Measurements from ENCODE around the gene BSPRY. TPM values are rescaled to one million over a fixed set of nuclear protein-coding genes. Genes with fewer than 3 reads are reported as not detected.

The BSPRY gene
- total and polyA plus RNA-seq, 2 of the 13 experiments (the other 11 are each of a cell fraction or from before 2014, with no cell fraction given), result 0.09 to 0.26 TPM

GRCh38 chr9:113316030-113316429, 33.3 kb upstream of the BSPRY start (continued):
- TF ChIP-seq SRF (IDR thresholded peaks at IDR 0.05; ENCODE audit: low read depth, low read length), result no peak

GRCh38 chr9:113317777-113318176, 31.6 kb upstream of the BSPRY start:
- in situ Hi-C loops (cut with HindIII; ENCODE audit: extremely low pct_ligation_motif_present, low pct_unique_long_range_greater_than_20kb), result no loop called here
- Histone ChIP-seq H3K4me3 (replicated peaks in 1 of 3; ENCODE audit: insufficient read depth in 1 of 3, low read depth in 2 of 3, low read length in 3 of 3) (no peak overlapping the region), H4K20me1 (ENCODE audit: insufficient read depth, low read length) (no peaks in the 10 kb centered on the region), H3K4me2 (ENCODE audit: low read depth, low read length) (no peak overlapping the region), H3K36me3 (replicated peaks in 1 of 2; ENCODE audit: control insufficient read depth in 1 of 2, insufficient read depth in 2 of 2, low read length in 2 of 2) (no peaks in the 10 kb centered on the region), H3K27me3 (ENCODE audit: control insufficient read depth in 1 of 2, insufficient read depth in 2 of 2, low read length in 2 of 2) (no peaks in the 10 kb centered on the region), H2AFZ (ENCODE audit: low read length) (no peak overlapping the region), H3K9ac (ENCODE audit: insufficient read depth, low read depth, low read length) (no peak overlapping the region), H3K79me2 (ENCODE audit: insufficient read depth, low read length) (no peaks in the 10 kb centered on the region), H3K4me1 (ENCODE audit: insufficient read depth, low read length) (no peaks in the 10 kb centered on the region), H3K27ac (ENCODE audit: extremely low read length, insufficient read depth, low read length) (no peak overlapping the region), H3K9me3 (ENCODE audit: low read length) (no peaks in the 10 kb centered on the region)
- peak; percentile 16; the same call in 1 of the 2 replicates for TF ChIP-seq SMC3 (IDR thresholded peaks at IDR 0.05; ENCODE audit: low read length)
- TF ChIP-seq NR1H2 (CRISPR knock-in tag; IDR thresholded peaks at IDR 0.05; ENCODE audit: borderline replicate concordance, low read depth), result no peak
- DNase-seq (ENCODE audit: low spot score) (peak; percentile 9), ATAC-seq (peak; percentile 59; the same call in 2 of the 3 replicates), FAIRE-seq (no peak)
- intact Hi-C loops (cut with micrococcal nuclease; ENCODE audit: unreplicated experiment), result loop anchor here (10.0 kb wide), 1 partner anchor 1953 kb away; no protein-coding TSS in a partner anchor
- 48% methylated on average over 2 of the region's 2 CpGs for WGBS (ENCODE audit: low lambda C conversion rate)
- POLR2A ChIA-PET, result no interaction called here
- BruUV-seq (replicated peaks), result no TSS peak
- CTCF ChIA-PET (ENCODE audit: low intra/inter-chr PET ratio, low total read pairs), result no interaction called here

- 59% methylated on average over 2 of the region's 2 CpGs for WGBS (ENCODE audit: low lambda C conversion rate)
- Histone ChIP-seq H3K36me3 (replicated peaks in 1 of 2; ENCODE audit: control insufficient read depth in 1 of 2, insufficient read depth in 2 of 2, low read length in 2 of 2) (no peaks in the 10 kb centered on the region), H3K9me3 (ENCODE audit: low read length) (no peaks in the 10 kb centered on the region), H3K4me1 (ENCODE audit: insufficient read depth, low read length) (no peaks in the 10 kb centered on the region), H3K9ac (ENCODE audit: insufficient read depth, low read depth, low read length) (no peak overlapping the region), H3K27ac (ENCODE audit: extremely low read length, insufficient read depth, low read length) (no peak overlapping the region), H3K4me2 (ENCODE audit: low read depth, low read length) (no peak overlapping the region), H3K27me3 (ENCODE audit: control insufficient read depth in 1 of 2, insufficient read depth in 2 of 2, low read length in 2 of 2) (no peaks in the 10 kb centered on the region), H4K20me1 (ENCODE audit: insufficient read depth, low read length) (no peaks in the 10 kb centered on the region), H3K79me2 (ENCODE audit: insufficient read depth, low read length) (no peaks in the 10 kb centered on the region), H3K4me3 (replicated peaks in 1 of 3; ENCODE audit: insufficient read depth in 1 of 3, low read depth in 2 of 3, low read length in 3 of 3) (no peak overlapping the region), H2AFZ (ENCODE audit: low read length) (no peak overlapping the region)
- ChIA-PET CTCF (ENCODE audit: low intra/inter-chr PET ratio, low total read pairs) (no interaction called here), POLR2A (no interaction called here)
- FAIRE-seq (no peak), ATAC-seq (no peak), DNase-seq (ENCODE audit: low spot score) (no peak)
- intact Hi-C loops (cut with micrococcal nuclease; ENCODE audit: unreplicated experiment), result loop anchor here (10.0 kb wide), 1 partner anchor 1954 kb away; no protein-coding TSS in a partner anchor
- in situ Hi-C loops (cut with HindIII; ENCODE audit: extremely low pct_ligation_motif_present, low pct_unique_long_range_greater_than_20kb), result no loop called here
- no TSS peak for BruUV-seq (replicated peaks)
- TF ChIP-seq SNAPC4 (CRISPR knock-in tag; IDR thresholded peaks at IDR 0.05) (no peak), TEF (CRISPR knock-in tag; IDR thresholded peaks at IDR 0.05) (no peak), ELF4 (CRISPR knock-in tag; IDR thresholded peaks at IDR 0.05; ENCODE audit: borderline replicate concordance) (no peak), YEATS2 (CRISPR knock-in tag; IDR thresholded peaks at IDR 0.05; ENCODE audit: borderline replicate concordance) (no peak), MAFK (conservative IDR thresholded peaks at IDR 0.05 in 1 of 2, IDR thresholded peaks at IDR 0.05 in 1 of 2; ENCODE audit: low read length in 2 of 2) (no peak), HIVEP1 (CRISPR knock-in tag; IDR thresholded peaks at IDR 0.05) (no peak), ATF5 (CRISPR knock-in tag; IDR thresholded peaks at IDR 0.05; ENCODE audit: low read depth) (no peak)
Observed at GRCh38 chr9:113319054-113319453, 30.3 kb upstream of the BSPRY start.
